Muscle layer of duodenum (tissue), 2 donors: ENCODE measurements around the gene ZNF275.

Experiments
- H3K27ac ChIP-seq: one replicate; pipeline ENCODE4 v1.7.0; 2013; ENCODE audit warnings: mild to moderate bottlenecking, low read length
- H3K27me3 ChIP-seq: one replicate; pipeline ENCODE4 v1.7.0; 2013; ENCODE audit warnings: low read depth, mild to moderate bottlenecking, control low read depth, low read length
- H3K36me3 ChIP-seq, 2 donors: one replicate each; pipeline ENCODE4 v1.7.0; 2013; ENCODE audit warnings: low read length in 2 of 2, control low read depth in 1 of 2, mild to moderate bottlenecking in 1 of 2; ENCODE audit not compliant: insufficient read depth in 2 of 2, control insufficient read depth in 1 of 2
- H3K4me1 ChIP-seq, 2 donors: one replicate each; pipeline ENCODE4 v1.7.0; 2013; ENCODE audit warnings: low read length in 2 of 2, mild to moderate bottlenecking in 2 of 2, control low read depth in 1 of 2, moderate library complexity in 1 of 2; ENCODE audit not compliant: insufficient read depth in 2 of 2, control insufficient read depth in 1 of 2
- H3K4me3 ChIP-seq, 2 donors: one replicate each; pipeline ENCODE4 v1.7.0; 2013; ENCODE audit warnings: low read length in 2 of 2, low read depth in 1 of 2, mild to moderate bottlenecking in 1 of 2
- H3K9me3 ChIP-seq, 2 donors: one replicate each; pipeline ENCODE4 v1.7.0; 2013; ENCODE audit warnings: low read length in 2 of 2, control low read depth in 1 of 2, mild to moderate bottlenecking in 1 of 2; ENCODE audit not compliant: control insufficient read depth in 1 of 2
- donor health status: healthy.

ZNF275 gene

GRCh38 chrX:153342762-153343558, 9.0 kb downstream of the ZNF275 start:
- no peaks in the 10 kb centered on the region for H3K9me3 ChIP-seq
- no peak overlapping the region for H3K27ac ChIP-seq
- no peak overlapping the region for H3K4me3 ChIP-seq
- peaks cover 0 to 4% of the 10 kb centered on the region in 2 donors for H3K4me1 ChIP-seq
- no peaks in the 10 kb centered on the region for H3K27me3 ChIP-seq
- peaks cover 3 to 14% of the 10 kb centered on the region in 2 donors for H3K36me3 ChIP-seq

GRCh38 chrX:153343674-153344073, 9.7 kb downstream of the ZNF275 start:
- H3K4me1 ChIP-seq, result peaks cover 0 to 4% of the 10 kb centered on the region in 2 donors

GRCh38 chrX:153347530-153347929, 13.6 kb downstream of the ZNF275 start:
- no peaks in the 10 kb centered on the region for H3K9me3 ChIP-seq
- H3K4me1 ChIP-seq, result peaks cover 0 to 4% of the 10 kb centered on the region in 2 donors
- no peak overlapping the region for H3K27ac ChIP-seq
- H3K36me3 ChIP-seq, result peaks cover 16 to 29% of the 10 kb centered on the region in 2 donors
- no peaks in the 10 kb centered on the region for H3K27me3 ChIP-seq
- no peak overlapping the region for H3K4me3 ChIP-seq

More at GRCh38 chrX:153343674-153344073, 9.7 kb downstream of the ZNF275 start:
- Histone ChIP-seq H3K36me3 (peaks cover 6 to 18% of the 10 kb centered on the region in 2 donors), H3K9me3 (no peaks in the 10 kb centered on the region), H3K4me3 (no peak overlapping the region), H3K27me3 (no peaks in the 10 kb centered on the region), H3K27ac (no peak overlapping the region)

- Histone ChIP-seq H3K4me1 (peaks cover 0 to 4% of the 10 kb centered on the region in 2 donors), H3K27me3 (no peaks in the 10 kb centered on the region), H3K4me3 (no peak overlapping the region), H3K27ac (no peak overlapping the region), H3K9me3 (no peaks in the 10 kb centered on the region), H3K36me3 (peaks cover 16 to 29% of the 10 kb centered on the region in 2 donors)
These were observed 14.5 kb downstream of the ZNF275 start for GRCh38 chrX:153348421-153348820.

- H3K27me3 ChIP-seq, result no peaks in the 10 kb centered on the region
- no peaks in the 10 kb centered on the region for H3K4me1 ChIP-seq
- H3K36me3 ChIP-seq, result peaks cover 13 to 29% of the 10 kb centered on the region in 2 donors
- H3K4me3 ChIP-seq, result no peak overlapping the region
- H3K9me3 ChIP-seq, result no peaks in the 10 kb centered on the region
- H3K27ac ChIP-seq, result no peak overlapping the region
These were observed 16.0 kb downstream of the ZNF275 start for GRCh38 chrX:153349952-153350351.

- no peaks in the 10 kb centered on the region for H3K9me3 ChIP-seq
- peaks cover 13 to 25% of the 10 kb centered on the region in 2 donors for H3K36me3 ChIP-seq
- no peaks in the 10 kb centered on the region for H3K27me3 ChIP-seq
- no peak overlapping the region for H3K27ac ChIP-seq
- no peaks in the 10 kb centered on the region for H3K4me1 ChIP-seq
- H3K4me3 ChIP-seq, result no peak overlapping the region
These were observed 18.0 kb downstream of the ZNF275 start for GRCh38 chrX:153351981-153352380.

- H3K4me3 ChIP-seq, result no peak overlapping the region
- H3K27me3 ChIP-seq, result no peaks in the 10 kb centered on the region
- no peak overlapping the region for H3K27ac ChIP-seq
- no peaks in the 10 kb centered on the region for H3K9me3 ChIP-seq
- H3K4me1 ChIP-seq, result no peaks in the 10 kb centered on the region
- peaks cover 13 to 16% of the 10 kb centered on the region in 2 donors for H3K36me3 ChIP-seq
These were observed 18.9 kb downstream of the ZNF275 start for GRCh38 chrX:153352858-153353257.

GRCh38 chrX:153353416-153353815, 19.5 kb downstream of the ZNF275 start:
- Histone ChIP-seq H3K27ac (no peak overlapping the region), H3K4me3 (no peak overlapping the region), H3K4me1 (no peaks in the 10 kb centered on the region), H3K36me3 (peaks cover 13% of the 10 kb centered on the region in 2 donors), H3K27me3 (no peaks in the 10 kb centered on the region), H3K9me3 (no peaks in the 10 kb centered on the region)

- Histone ChIP-seq H3K4me1 (no peaks in the 10 kb centered on the region), H3K36me3 (no peaks in the 10 kb centered on the region), H3K27me3 (no peaks in the 10 kb centered on the region), H3K9me3 (no peaks in the 10 kb centered on the region), H3K4me3 (no peak overlapping the region), H3K27ac (no peak overlapping the region)
These were observed 23.9 kb downstream of the ZNF275 start for GRCh38 chrX:153357877-153358276.

- no peak overlapping the region for H3K4me3 ChIP-seq
- no peak overlapping the region for H3K27ac ChIP-seq
- H3K9me3 ChIP-seq, result no peaks in the 10 kb centered on the region
- no peaks in the 10 kb centered on the region for H3K4me1 ChIP-seq
- H3K36me3 ChIP-seq, result no peaks in the 10 kb centered on the region
- H3K27me3 ChIP-seq, result no peaks in the 10 kb centered on the region
These were observed 27.9 kb downstream of the ZNF275 start for GRCh38 chrX:153361781-153362397.

GRCh38 chrX:153365670-153366069, 31.7 kb downstream of the ZNF275 start:
- H3K27me3 ChIP-seq, result no peaks in the 10 kb centered on the region
- H3K9me3 ChIP-seq, result no peaks in the 10 kb centered on the region
- no peak overlapping the region for H3K4me3 ChIP-seq
- H3K4me1 ChIP-seq, result no peaks in the 10 kb centered on the region
- H3K27ac ChIP-seq, result no peak overlapping the region
- no peaks in the 10 kb centered on the region for H3K36me3 ChIP-seq
